ENCODE results near the gene C16orf86.

Gene C16orf86

DNA sequence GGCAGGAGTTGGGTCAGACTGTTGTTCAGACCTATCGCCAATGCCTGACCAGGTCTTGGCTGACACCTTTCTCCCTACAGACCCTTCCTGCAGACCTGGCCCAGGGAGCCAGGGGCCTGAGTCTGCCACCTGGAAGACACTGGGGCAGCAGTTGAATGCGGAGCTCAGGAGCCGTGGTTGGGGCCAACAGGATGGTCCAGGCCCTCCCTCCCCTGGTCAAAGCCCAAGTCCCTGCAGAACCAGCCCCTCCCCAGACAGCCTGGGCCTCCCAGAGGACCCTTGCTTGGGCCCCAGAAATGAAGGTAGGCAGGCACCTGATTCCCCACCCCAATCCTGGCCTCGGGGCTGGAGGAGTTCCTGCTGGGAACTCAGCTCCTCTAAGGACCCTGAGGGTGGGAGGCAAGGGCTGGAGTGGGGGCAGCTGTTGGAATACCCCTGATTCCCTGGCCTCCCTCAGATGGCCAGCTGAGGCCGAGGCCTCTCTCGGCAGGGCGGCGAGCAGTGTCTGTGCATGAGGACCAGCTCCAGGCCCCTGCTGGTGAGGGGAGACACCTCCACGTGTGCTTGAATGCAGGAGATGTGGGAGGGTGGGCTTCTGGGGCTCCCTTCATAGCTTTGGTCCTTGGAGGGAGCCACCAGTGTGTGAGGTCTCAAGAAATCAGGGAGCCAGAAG is 10.1 kb upstream of the C16orf86 start:
- peaks cover 68% of the 10 kb centered on the region for H3K36me3 ChIP-seq (ENCODE audit: control insufficient read depth, low read length)
- no peaks in the 10 kb centered on the region for H3K9me2 ChIP-seq (replicated peaks; ENCODE audit: control insufficient read depth, low read length)
- H3K27ac ChIP-seq (ENCODE audit: low read depth, low read length) = no peak overlapping the region
- H3K27me3 ChIP-seq (ENCODE audit: control insufficient read depth, low read length) = no peaks in the 10 kb centered on the region
- H3K9me3 ChIP-seq (ENCODE audit: control insufficient read depth, insufficient read depth, low read length) = no peaks in the 10 kb centered on the region
- TF ChIP-seq, protein P1, sequence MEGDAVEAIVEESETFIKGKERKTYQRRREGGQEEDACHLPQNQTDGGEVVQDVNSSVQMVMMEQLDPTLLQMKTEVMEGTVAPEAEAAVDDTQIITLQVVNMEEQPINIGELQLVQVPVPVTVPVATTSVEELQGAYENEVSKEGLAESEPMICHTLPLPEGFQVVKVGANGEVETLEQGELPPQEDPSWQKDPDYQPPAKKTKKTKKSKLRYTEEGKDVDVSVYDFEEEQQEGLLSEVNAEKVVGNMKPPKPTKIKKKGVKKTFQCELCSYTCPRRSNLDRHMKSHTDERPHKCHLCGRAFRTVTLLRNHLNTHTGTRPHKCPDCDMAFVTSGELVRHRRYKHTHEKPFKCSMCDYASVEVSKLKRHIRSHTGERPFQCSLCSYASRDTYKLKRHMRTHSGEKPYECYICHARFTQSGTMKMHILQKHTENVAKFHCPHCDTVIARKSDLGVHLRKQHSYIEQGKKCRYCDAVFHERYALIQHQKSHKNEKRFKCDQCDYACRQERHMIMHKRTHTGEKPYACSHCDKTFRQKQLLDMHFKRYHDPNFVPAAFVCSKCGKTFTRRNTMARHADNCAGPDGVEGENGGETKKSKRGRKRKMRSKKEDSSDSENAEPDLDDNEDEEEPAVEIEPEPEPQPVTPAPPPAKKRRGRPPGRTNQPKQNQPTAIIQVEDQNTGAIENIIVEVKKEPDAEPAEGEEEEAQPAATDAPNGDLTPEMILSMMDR (IDR thresholded peaks at IDR 0.05; ENCODE audit: low read depth, low read length, poor library complexity, severe bottlenecking) = no peak
- no peak for TF ChIP-seq EZH2phosphoT487 (IDR thresholded peaks at IDR 0.05; ENCODE audit: borderline replicate concordance, low read length)
- peaks cover 28% of the 10 kb centered on the region for H3K79me2 ChIP-seq (ENCODE audit: control insufficient read depth, low read length)
- peaks cover 18% of the 10 kb centered on the region for H3K4me1 ChIP-seq (ENCODE audit: control insufficient read depth, low read length)
- H3K4me3 ChIP-seq (ENCODE audit: low read length) = no peak overlapping the region
- peaks cover 3% of the 10 kb centered on the region; the same call in 1 of the 2 replicates for H3F3A ChIP-seq (ENCODE audit: control insufficient read depth, insufficient read depth)
- H3K4me2 ChIP-seq (ENCODE audit: low read length) = no peak overlapping the region
- peaks cover 4% of the 10 kb centered on the region; the same call in 1 of the 2 replicates for H4K20me1 ChIP-seq (ENCODE audit: control insufficient read depth, insufficient read depth, low read depth, low read length)

- Histone ChIP-seq H4K20me1 (ENCODE audit: control insufficient read depth, insufficient read depth, low read depth, low read length) (peaks cover 4% of the 10 kb centered on the region; the same call in 1 of the 2 replicates), H3K4me3 (ENCODE audit: low read length) (no peak overlapping the region), H3K4me2 (ENCODE audit: low read length) (peak overlapping the region; percentile 2; the same call in 1 of the 2 replicates), H3K9me3 (ENCODE audit: control insufficient read depth, insufficient read depth, low read length) (no peaks in the 10 kb centered on the region), H3K79me2 (ENCODE audit: control insufficient read depth, low read length) (peaks cover 29% of the 10 kb centered on the region), H3K9me2 (replicated peaks; ENCODE audit: control insufficient read depth, low read length) (no peaks in the 10 kb centered on the region), H3K4me1 (ENCODE audit: control insufficient read depth, low read length) (peaks cover 24% of the 10 kb centered on the region), H3K27me3 (ENCODE audit: control insufficient read depth, low read length) (no peaks in the 10 kb centered on the region), H3K36me3 (ENCODE audit: control insufficient read depth, low read length) (peaks cover 65% of the 10 kb centered on the region), H3K27ac (ENCODE audit: low read depth, low read length) (no peak overlapping the region), H3F3A (ENCODE audit: control insufficient read depth, insufficient read depth) (peaks cover 3% of the 10 kb centered on the region; the same call in 1 of the 2 replicates)
- TF ChIP-seq, protein P1 (IDR thresholded peaks at IDR 0.05; ENCODE audit: low read depth, low read length, poor library complexity, severe bottlenecking) = no peak
- no peak for TF ChIP-seq EZH2phosphoT487 (IDR thresholded peaks at IDR 0.05; ENCODE audit: borderline replicate concordance, low read length)
Observed at GRCh38 chr16:67657017-67657608, 9.5 kb upstream of the C16orf86 start.

- Histone ChIP-seq H3K79me2 (ENCODE audit: control insufficient read depth, low read length) (peaks cover 29% of the 10 kb centered on the region), H3K4me3 (ENCODE audit: low read length) (no peak overlapping the region), H3K4me1 (ENCODE audit: control insufficient read depth, low read length) (peaks cover 24% of the 10 kb centered on the region), H3K27ac (ENCODE audit: low read depth, low read length) (no peak overlapping the region), H3K36me3 (ENCODE audit: control insufficient read depth, low read length) (peaks cover 70% of the 10 kb centered on the region), H4K20me1 (ENCODE audit: control insufficient read depth, insufficient read depth, low read depth, low read length) (peaks cover 4% of the 10 kb centered on the region; the same call in 1 of the 2 replicates), H3K9me3 (ENCODE audit: control insufficient read depth, insufficient read depth, low read length) (no peaks in the 10 kb centered on the region), H3K4me2 (ENCODE audit: low read length) (peak overlapping the region; percentile 94), H3F3A (ENCODE audit: control insufficient read depth, insufficient read depth) (peaks cover 3% of the 10 kb centered on the region; the same call in 1 of the 2 replicates), H3K9me2 (replicated peaks; ENCODE audit: control insufficient read depth, low read length) (no peaks in the 10 kb centered on the region), H3K27me3 (ENCODE audit: control insufficient read depth, low read length) (no peaks in the 10 kb centered on the region)
- TF ChIP-seq EZH2phosphoT487 (IDR thresholded peaks at IDR 0.05; ENCODE audit: borderline replicate concordance, low read length) = no peak
- TF ChIP-seq, protein P1 (IDR thresholded peaks at IDR 0.05; ENCODE audit: low read depth, low read length, poor library complexity, severe bottlenecking) = no peak
Observed at GRCh38 chr16:67657751-67658518, 8.7 kb upstream of the C16orf86 start.

All from DOHH2 (cell line).